Activated B cell treated with CpG ODN at 0.5 μM for 24 hours (primary cell): ENCODE measurements around the gene GGACT. TPM values are rescaled to one million over a fixed set of nuclear protein-coding genes. Genes with fewer than 3 reads are reported as not detected.

ENCODE experiments used
- ATAC-seq: fragments of 200-7000 bp; cut with Tn5 transposase; one replicate; pipeline ENCODE4 v1.10.0; 2021; ENCODE audit warnings: low read depth, mild to moderate bottlenecking, moderate library complexity
- CTCF ChIA-PET: fragments of 350-600 bp; sonication (Branson Sonifier 250); formaldehyde crosslinking; loops from one replicate; lab custom pipeline; 2021; ENCODE audit warnings: antibody characterized with exemption; lab: Charles Lee
- POLR2A ChIA-PET: fragments of 350-600 bp; sonication (Branson Sonifier 250); formaldehyde crosslinking; loops from one replicate; lab custom pipeline; 2021; ENCODE audit warnings: antibody characterized with exemption; lab: Charles Lee
- DNase-seq: peaks from one replicate; pipeline ENCODE4 v3.0.0; 2022
- H3K27ac Mint-ChIP-seq: one replicate; pipeline ENCODE4 v1.8.0; 2020; ENCODE audit warnings: mixed read lengths
- H3K27me3 Mint-ChIP-seq: one replicate; pipeline ENCODE4 v1.8.0; 2021; ENCODE audit warnings: mixed read lengths
- H3K36me3 Mint-ChIP-seq: one replicate; pipeline ENCODE4 v1.8.0; 2021; ENCODE audit warnings: low read depth, mixed read lengths
- H3K4me1 Mint-ChIP-seq: one replicate; pipeline ENCODE4 v1.8.0; 2021; ENCODE audit warnings: mixed read lengths
- H3K4me3 Mint-ChIP-seq: one replicate; pipeline ENCODE4 v1.8.0; 2020; ENCODE audit warnings: mild to moderate bottlenecking, mixed read lengths
- H3K9me3 Mint-ChIP-seq: one replicate; pipeline ENCODE4 v1.8.0; 2020; ENCODE audit warnings: mixed read lengths
- intact Hi-C: fragments of 100-400 bp; cut with micrococcal nuclease; formaldehyde crosslinking; loops from one replicate; pipeline ENCODE4 v1.15.1; 2024
- total RNA-seq: library from RNA; stranded (reverse); gene quantifications from 2 replicates; pipeline ENCODE4 v1.2.3, GENCODE V29; 2022
- TF ChIP-seq, protein P1 (sequence below): fragments of 200-600 bp; IDR thresholded peaks from one replicate; pipeline ENCODE4 v1.8.0; 2022; ENCODE audit warnings: antibody characterized with exemption, mild to moderate bottlenecking

GGACT gene
- total RNA-seq, 1 donor from 2014 or later, result 6.5 TPM

DNA sequence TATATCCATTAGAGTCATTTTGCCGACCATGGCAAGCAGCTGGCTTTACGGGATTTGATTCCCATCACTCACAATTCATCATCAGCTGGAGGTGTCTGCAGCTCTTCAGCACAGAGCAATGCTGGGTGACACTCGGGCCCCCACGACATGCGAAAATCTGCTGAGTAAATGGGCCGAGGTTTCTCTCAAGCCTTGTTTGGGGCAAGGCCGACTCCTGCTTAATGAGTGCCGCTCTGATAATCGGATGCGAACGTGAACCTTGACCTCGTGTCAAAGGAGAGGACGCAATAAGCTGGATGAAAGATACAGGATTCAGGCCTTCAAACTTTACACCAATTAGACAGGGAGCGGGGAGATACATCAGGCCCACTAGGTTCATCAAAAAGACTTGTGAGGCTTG is 65.2 kb downstream of the GGACT start:
- ChIA-PET CTCF (no interaction called here), POLR2A (no interaction called here)
- no peak for ATAC-seq
- Mint-ChIP-seq H3K4me3 (no peak overlapping the region), H3K36me3 (peaks cover 1% of the 10 kb centered on the region), H3K4me1 (peaks cover 5% of the 10 kb centered on the region), H3K27ac (no peak overlapping the region), H3K27me3 (peaks cover 3% of the 10 kb centered on the region), H3K9me3 (no peaks in the 10 kb centered on the region)
- TF ChIP-seq, protein P1, sequence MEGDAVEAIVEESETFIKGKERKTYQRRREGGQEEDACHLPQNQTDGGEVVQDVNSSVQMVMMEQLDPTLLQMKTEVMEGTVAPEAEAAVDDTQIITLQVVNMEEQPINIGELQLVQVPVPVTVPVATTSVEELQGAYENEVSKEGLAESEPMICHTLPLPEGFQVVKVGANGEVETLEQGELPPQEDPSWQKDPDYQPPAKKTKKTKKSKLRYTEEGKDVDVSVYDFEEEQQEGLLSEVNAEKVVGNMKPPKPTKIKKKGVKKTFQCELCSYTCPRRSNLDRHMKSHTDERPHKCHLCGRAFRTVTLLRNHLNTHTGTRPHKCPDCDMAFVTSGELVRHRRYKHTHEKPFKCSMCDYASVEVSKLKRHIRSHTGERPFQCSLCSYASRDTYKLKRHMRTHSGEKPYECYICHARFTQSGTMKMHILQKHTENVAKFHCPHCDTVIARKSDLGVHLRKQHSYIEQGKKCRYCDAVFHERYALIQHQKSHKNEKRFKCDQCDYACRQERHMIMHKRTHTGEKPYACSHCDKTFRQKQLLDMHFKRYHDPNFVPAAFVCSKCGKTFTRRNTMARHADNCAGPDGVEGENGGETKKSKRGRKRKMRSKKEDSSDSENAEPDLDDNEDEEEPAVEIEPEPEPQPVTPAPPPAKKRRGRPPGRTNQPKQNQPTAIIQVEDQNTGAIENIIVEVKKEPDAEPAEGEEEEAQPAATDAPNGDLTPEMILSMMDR, result no peak
- intact Hi-C loops, result no loop called here
- no peak for DNase-seq

DNA sequence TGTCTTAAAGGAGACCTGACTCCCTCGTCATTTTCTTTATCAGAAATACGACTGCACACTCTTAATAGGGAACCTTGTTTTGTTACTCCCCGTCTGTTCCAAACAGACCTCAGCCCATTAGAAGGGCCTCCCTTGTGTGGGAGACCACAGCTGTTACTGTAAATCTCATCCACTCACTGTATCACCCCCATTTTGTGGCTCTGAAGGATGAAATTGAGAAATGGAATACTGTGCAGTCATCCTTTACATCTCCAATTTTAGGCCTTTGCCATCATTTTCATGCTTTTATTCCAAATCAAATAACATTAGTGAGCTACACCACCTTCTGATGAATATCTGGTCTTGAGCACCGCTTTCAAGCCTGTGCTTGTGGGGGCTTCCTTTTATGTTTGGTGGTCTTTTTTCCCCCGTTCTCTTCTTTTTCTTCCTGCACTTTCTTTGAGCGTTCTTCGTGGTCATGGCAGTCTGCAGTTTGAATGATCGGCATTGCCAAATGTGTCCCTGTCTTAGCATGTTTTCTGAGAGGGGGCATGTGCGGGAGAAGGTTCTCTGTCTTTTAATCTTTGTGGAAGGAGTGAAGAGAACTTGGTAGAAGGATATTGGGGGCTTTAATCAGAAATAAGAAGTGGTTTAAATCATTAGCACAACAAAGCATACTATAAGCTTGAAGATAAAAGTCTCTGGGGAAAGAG is 65.8 kb downstream of the GGACT start:
- no peak for DNase-seq
- no peak overlapping the region for H3K4me3 Mint-ChIP-seq
- H3K4me1 Mint-ChIP-seq, result peaks cover 5% of the 10 kb centered on the region
- H3K9me3 Mint-ChIP-seq, result no peaks in the 10 kb centered on the region
- ChIA-PET POLR2A (no interaction called here), CTCF (no interaction called here)
- intact Hi-C loops, result no loop called here
- ATAC-seq, result no peak
- H3K27me3 Mint-ChIP-seq, result peaks cover 3% of the 10 kb centered on the region
- no peak overlapping the region for H3K27ac Mint-ChIP-seq
- TF ChIP-seq, protein P1, result no peak
- peaks cover 1% of the 10 kb centered on the region for H3K36me3 Mint-ChIP-seq

DNA sequence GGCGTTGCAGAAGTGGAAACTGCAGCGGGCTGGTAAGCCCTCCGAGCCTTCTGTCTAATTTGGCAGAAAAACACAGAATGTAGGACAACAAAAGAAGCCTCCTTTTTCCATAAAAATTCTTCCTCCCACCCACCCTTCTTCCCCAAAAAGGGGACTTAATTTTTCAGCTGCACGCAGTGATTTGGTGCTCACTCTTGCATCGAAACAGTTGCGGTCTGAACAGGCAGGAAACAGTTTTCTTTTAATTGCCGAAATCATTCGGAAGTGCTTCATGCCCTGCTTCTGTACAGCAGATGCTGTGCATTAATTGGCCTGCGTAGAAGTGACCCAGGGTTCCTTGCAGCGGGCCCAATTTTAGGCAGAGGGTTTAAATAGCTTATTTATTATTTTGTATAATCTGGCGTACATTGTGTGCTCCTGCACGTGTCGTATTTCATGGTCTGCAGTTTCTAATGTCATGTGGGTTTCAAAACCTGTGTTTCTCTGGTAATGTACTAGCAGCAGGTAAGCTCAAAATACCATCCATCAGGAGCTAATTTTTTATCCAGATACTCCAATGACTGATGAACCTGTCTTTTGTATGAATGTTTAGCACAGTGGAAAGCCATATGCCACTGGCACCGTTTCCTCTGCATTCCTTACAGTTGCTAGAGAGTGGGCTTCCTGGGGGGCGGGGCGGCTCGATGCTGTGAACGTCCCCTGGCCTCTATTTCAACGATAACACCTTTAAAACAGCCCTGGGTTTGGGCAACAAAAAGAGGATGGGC is 66.6 kb downstream of the GGACT start:
- intact Hi-C loops, result no loop called here
- H3K4me3 Mint-ChIP-seq, result no peak overlapping the region
- no peak for ATAC-seq
- peaks cover 1% of the 10 kb centered on the region for H3K36me3 Mint-ChIP-seq
- CTCF ChIA-PET, result no interaction called here
- DNase-seq, result no peak
- H3K9me3 Mint-ChIP-seq, result no peaks in the 10 kb centered on the region
- POLR2A ChIA-PET, result no interaction called here
- no peak overlapping the region for H3K27ac Mint-ChIP-seq
- H3K4me1 Mint-ChIP-seq, result peaks cover 5% of the 10 kb centered on the region
- TF ChIP-seq, protein P1, result no peak
- H3K27me3 Mint-ChIP-seq, result peaks cover 3% of the 10 kb centered on the region

DNA sequence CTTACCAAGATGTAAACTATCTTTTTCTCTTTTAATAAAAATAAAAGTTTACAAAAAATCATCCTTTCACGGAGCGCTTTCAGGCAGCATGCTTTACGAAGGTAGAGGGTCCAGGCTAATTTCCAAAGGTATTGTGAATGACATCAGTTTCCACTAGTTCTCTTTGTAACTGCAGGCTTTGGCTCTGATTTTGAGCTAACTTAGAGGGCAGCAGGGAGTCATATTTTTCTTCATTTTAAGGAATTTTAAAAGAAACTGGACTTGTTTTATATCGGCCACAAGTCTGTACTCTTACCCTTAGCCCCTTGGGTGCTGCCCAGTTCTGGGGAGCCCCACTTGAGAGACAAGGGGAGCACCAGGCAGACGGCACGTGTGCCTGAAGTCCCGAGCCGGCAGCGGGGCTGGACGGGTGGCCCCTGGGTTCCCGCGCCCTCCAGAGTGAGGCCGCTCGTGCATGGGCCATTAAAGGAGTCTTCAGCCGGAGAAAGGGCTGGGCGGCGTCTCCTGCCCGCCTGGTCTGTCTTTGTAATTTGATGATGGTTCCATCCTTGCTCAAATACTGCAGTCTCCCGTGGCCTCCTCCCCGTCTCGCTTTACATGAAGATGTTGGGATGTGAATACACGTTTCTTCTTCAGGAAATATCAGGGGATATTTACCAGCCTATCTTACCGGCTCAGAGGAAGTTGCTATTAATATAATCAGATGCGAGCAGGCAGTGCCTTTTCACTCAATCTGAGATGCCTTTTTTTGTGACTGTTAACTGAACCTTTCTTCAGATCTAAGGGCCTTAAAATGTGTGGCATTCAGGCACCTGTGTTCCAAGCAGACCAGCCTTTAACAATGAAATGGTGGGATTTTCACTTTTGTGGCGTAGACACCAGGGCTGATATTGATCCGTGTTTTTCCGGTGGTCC is 67.4 kb downstream of the GGACT start:
- CTCF ChIA-PET, result no interaction called here
- peaks cover 1% of the 10 kb centered on the region for H3K36me3 Mint-ChIP-seq
- no peaks in the 10 kb centered on the region for H3K9me3 Mint-ChIP-seq
- H3K27me3 Mint-ChIP-seq, result peaks cover 3% of the 10 kb centered on the region
- H3K27ac Mint-ChIP-seq, result no peak overlapping the region
- DNase-seq, result no peak
- ATAC-seq, result no peak
- POLR2A ChIA-PET, result no interaction called here
- TF ChIP-seq, protein P1, result no peak
- intact Hi-C loops, result no loop called here
- H3K4me1 Mint-ChIP-seq, result peaks cover 5% of the 10 kb centered on the region
- H3K4me3 Mint-ChIP-seq, result no peak overlapping the region
